SKM-1 treated with dmso at 0.1 percent for 144 hours (cell line): ENCODE results near the gene NOP16.
A peak's percentile ranks its signal among the peaks of the same experiment; 100 is the strongest.
"Not testable (repeated sequence)": the region's sequence is repeated elsewhere in the genome, so short reads cannot be mapped to it uniquely, and the experiment has no call there.

Source experiments
- DNase-seq: peaks from one replicate; lab custom pipeline; 2025; ENCODE audit not compliant: unreplicated experiment; lab: John Stamatoyannopoulos, UW

The NOP16 gene

DNA sequence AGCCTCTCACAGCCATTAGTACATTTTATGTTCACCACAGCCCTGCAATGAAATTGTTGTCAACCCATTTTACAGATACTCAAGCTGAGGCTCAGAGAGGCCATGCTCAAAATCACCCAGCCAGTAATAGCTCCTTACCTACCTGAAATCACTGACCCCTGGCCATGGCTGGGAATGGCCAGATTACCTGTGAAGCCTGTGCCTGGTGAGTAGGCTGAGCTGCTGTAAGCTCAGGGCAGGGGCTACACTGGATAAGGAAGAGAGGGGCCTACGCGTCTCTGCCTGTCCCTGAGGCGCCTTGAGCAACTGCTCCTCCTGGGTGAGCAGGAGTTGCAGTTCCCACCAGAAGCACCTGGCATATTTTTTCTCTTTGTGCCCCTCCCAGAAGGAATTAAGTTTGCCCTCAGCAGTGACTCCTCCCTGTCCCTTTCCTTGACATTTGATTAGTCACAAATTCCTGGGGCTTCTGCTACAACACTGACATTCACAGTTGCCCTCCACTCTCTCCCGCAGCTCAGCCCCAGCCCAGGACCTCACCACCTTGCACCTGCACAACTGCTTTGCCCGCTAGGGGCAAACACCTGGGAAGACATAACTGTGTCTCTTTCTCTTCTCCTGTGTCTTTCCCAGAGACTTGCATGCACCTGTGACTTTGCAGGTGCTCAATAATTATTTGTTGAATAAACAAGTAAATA, 22.2 kb upstream of the NOP16 start:
- no peak for DNase-seq

DNA sequence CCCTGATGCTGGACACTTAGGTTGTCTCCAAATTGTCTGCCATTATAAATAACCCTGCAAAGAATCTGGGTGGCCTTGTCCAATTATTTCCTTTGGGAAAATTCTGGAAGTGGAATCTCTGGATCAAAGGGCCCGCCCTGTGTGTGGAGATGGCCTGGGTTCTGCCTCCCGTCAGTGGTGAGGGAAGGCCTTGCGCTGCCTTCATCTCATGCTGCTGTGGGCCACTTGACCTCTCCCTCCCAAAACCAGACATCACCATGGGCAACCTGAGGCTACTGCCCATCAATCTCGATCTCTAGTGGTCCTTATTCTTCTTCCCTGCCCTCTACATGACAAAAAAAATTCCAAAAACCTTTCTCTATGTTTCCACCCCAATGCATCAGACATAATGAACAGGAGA, 21.4 kb upstream of the NOP16 start:
- no peak for DNase-seq

DNA sequence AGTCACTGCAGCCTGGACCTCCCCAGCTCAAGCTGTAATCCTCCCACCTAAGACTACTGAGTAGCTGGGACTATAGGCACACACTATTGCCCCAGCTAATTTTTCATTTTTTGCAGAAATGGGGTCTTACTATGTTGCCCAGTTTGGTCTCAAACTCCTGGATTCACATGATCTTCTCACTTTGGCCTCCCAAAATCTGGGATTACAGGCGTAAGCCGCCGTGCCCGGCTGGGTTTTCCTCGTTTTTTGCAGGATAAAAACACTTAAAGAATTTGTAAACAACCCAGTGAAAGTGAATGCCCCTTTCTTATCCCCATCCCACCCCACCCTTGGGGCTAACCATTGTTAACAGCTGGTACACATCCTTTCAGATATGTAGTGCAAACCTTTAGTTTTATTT, 20.2 kb upstream of the NOP16 start:
- DNase-seq: no peak

DNA sequence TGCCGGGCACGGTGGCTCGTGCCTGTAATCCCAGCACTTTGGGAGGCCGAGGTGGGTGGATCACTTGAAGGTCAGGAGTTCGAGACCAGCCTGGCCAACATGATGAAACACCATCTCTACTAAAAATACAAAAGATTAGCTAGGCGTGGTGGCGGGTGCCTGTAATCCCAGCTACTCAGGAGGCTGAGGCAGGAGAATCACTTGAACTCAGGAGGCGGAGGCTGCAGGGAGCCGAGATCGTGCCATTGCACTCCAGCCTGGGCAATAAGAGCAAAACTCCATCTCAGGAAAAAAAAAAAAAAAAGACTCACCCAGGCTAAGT, 19.8 kb upstream of the NOP16 start:
- DNase-seq: not testable (repeated sequence)

DNA sequence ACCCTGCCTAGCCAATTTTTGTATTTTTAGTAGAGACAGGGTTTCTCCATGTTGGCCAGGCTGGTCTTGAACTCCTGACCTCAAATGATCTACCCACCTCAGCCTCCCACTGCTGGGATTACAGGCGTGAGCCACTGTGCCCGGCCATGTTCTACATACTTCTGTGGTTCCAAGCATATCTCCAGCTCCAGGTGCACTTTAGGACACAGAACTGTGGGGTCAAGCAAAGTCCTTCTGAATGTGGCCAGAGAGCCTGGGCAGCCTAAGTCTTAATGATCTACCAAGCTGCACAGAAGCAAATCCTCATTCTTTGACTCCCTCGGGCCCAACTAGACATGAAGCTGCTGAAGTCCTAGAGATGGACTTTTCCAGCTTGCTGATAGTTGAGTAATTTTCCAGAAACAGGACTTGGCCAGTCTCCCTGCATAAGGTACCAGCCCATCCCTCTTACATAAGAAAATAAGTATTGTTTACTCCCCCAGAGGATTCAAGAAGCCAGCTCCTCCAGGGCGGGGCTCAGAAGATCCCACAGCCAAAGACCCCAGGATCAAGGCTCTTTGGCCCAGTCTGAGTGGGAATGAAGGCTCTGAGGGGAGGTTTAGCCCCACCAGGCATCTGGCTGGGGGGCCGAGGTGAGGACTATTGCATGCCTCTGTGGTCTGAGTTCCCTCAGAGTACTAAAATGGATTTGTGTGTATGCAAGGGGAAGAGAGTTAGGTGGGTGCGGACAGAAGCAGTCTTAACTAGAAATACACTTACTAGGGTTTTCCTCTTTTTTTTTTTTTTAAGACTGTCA, 19.3 kb upstream of the NOP16 start:
- DNase-seq: no peak

DNA sequence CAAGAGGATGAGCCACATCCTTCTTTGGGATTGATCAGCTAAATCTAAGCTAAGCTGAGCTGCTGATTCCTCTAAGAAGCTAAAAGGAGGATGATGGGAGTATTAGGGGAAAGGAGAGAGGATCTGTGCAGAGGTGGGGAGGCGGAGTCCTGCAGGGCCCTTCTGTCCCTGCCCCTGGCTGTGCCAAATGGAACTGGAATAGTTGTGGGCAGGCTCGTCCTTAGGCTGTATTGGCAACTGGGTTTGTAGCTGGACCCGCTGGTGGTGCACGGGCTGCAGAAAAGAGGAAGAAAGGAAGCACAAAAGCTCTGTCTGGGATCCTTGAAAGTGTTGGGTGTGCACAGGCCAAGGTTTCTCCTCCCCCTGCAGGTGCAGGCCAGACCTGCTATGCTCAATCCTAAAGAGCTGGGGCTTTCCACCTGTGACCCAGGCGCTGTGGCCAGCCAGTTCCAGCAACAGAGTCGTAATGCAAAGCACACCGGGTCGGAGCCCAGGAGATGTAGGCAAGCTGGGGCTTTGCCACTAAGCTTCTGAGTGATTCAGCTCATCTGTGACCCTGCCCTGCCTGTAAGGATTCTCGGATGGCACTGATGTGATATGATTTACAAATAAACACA, 18.1 kb upstream of the NOP16 start:
- no peak for DNase-seq

DNA sequence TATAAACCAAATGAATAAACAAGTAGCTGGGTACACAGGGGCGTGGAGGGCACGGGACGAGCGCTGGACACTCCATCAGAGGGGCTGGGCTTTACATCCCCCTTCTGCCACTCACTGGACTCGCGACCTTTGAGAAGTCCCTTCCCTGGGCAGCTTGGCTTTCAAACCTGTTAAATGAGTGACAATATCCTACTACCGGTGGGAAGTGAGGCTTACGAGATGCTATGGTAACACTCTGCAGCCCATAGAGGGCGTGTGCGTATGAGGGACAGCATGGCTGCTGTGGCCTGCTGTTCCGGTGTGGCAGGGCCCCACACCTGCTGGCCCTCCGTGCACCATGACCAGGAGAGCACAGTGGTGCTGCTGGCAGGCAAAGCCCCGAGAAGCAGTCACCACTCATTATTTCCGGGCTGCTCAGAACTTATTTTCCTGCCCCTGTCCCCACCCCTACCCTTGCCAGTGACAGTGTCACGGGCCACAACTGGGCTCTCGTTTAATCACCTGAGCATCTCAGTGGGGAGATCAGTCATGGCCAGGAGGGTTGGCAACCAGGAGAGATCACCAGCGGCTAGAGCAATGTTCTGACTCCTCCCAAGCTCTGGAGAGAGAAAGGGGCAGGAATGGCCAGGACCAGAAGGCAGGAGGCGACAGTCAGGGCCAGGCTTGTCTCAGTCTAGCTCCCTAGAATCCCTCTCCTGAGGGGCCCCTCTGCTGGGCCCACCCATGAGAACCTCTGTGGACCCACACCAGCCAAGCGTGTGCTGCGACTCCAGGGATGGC, 17.4 kb upstream of the NOP16 start:
- no peak for DNase-seq

DNA sequence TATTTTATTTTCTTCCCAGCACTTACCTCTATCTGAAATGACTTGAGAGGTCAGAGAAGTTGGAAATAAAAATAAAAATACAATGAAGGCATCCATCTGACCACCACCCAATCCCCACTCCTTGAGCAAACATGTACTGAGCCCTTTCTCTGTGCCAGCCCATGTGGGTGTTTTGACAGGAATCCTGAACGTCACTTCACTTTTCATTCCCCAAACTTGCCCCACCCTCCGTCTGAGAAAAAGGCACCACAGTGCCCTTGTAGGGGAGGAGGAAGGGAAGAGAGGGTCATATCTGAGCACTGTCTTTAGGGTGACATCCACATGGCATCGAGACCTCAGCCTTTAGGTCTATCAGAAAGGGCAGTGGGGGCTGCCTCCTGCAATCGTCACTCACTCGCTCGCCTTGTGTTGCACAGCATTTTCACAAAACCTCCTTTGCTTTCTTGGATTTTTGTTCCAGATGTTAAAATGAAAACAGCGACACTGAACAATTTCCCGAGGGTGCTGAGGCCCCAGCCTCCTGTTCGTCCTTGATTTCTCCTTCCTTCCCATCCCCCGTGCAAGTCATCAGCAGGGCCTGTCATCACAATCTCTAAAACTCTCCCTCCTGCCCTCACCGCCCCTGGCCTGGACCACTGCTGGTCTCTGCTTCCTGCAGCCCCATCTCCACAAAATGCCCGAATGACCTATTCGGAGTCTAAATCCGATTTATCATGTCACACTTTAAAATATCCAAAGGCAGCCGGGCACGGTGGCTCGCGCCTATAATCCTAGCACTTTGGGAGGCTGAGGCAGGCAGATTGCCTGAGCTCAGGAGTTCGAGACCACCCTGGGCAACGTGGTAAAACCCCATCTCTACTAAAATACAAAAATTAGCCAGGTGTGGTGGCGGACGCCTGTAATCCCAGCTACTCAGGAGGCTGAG, 13.1 kb upstream of the NOP16 start:
- DNase-seq: no peak

DNA sequence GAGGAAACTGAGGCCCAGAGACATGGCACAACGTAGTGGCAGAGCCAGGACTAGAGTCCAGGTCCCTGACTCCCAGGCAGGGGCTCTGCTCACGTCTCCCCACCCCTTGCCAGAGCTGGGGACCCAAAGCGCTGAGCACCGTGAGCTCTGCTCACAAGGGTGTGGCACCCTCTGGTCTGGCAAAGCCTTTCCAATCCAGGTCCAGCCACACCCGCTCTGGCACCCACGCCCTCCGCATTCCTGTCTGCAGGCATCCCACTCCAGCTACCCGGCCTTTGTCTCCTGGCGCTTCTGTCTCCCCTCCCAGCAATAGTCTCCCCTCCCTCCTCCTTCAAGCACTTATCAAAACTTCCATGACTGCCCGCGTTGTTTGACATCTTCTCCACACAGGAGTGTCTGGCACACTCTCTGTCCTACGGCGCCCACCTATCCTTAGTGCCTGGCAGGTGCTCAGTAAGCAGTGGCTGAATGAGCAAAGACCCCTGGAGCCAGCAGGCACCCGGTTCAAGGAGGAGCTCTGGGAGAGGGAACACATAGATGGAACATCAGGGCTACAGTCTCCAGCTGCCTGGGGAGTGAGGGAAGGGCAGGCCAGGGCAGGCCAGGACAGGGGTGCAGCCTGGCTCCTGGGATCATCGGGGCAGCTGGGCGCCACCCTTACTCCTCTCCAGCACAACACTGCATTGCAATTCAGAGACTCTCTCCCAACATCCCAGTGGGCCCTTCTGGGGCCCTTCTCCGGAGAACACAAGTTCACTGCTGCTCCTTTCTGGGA, 12.2 kb upstream of the NOP16 start:
- DNase-seq: no peak

DNA sequence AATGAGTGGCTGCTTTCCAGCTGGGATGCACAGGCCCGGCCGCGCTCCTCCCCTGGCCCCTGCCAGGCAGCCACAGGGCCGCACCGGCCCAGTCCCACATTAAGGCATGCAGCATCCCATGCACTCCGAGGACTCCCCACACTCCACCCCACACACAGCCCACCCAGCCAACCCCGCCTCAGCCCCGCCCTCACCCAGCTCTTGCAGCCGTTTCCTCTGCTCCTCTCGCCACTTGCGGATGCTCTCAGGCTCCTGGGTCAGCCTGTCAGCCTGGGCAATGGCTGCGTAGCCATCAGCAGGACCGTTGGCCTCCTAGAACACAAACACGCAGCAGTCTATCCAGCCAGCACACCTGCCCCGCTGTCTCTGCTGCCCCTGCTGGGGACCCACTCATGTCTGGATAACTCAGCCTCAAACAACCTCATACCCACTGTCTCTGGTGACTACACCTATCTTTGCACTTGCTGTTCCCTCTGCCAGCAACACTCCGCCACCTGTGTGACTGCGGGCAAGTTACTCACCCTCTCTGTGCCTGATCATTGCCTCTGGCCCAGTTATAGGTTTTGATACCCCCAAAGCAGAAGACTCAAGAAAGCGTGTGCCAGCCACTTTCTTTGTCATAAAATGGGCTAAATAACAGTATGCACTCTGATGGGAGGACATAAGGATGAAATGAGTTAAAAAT, 9.5 kb upstream of the NOP16 start:
- DNase-seq: no peak

DNA sequence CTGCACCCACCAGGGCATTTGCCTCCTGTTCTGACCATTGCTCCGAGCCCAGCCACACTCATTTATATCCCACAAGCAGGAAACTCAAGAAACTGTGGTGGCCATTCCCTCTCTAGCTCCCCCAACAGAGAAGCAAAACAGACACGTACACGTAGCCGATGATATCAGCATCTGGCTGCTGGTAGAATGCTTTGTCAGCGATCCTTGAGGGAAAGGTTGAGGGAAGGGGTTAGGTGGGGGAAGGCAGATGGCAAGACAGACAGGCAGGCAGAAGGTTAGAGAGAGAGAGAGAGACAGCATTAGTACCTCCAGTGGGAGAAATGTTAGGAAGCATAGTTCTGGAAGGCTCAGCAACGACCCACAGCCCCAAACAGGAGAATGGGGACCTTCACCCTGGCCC, 7.9 kb upstream of the NOP16 start:
- DNase-seq: no peak

DNA sequence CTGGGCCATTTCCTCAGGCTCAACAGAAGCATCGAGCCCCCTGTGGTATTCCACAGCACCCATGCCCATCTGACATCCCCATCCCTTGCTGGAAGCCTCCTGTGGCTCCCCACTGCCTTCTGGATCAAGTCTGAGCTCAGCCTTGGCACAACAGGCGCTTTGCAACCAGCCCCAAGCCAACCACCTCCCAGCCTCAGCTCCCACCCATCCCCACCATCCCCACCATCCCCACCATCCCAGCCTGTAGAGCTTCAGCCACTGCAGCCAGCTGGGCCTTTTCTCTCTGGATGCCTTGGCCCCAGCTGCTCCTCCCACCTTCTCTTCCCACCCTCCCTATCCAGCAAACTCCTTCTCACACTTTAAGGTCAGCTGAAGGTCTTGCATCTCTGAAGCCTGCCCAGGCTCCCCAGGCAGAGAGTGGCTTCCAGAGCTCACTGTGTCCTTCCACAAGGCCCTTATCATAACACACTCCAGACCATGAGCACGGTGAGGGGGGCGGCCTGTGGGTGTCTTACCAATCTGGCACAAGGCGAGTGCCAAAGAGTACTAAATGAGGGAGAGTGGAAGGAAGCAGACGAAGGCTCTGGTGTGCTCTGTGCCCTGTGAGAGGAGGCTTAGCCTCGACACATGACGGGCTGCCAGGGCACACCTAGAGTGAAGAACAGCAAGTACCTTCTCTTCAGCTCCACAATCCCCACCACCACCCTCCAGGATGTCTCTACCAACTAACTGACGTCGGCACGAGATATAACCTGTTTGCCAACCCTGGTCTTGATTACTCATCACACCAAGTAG, 6.7 kb upstream of the NOP16 start:
- no peak for DNase-seq

DNA sequence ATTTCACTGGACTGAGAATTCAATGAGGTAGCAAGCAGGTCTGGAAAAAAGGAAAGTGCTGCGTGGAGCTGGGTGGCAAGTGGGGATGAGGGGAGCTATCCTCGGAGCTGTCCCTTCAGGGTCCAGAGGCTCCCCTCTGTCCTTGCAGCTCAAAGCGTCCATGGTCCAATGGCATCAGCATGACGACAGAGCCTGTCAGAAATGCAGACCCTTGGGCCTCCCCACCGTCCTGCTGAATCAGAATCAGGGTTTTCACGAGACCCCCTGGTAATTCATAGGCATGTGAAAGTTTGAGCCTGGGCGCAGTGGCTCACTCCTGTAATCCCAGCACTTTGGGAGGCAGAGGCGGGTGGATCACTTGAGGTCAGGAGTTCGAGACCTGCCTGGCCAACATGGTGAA, 5.7 kb upstream of the NOP16 start:
- DNase-seq: no peak

DNA sequence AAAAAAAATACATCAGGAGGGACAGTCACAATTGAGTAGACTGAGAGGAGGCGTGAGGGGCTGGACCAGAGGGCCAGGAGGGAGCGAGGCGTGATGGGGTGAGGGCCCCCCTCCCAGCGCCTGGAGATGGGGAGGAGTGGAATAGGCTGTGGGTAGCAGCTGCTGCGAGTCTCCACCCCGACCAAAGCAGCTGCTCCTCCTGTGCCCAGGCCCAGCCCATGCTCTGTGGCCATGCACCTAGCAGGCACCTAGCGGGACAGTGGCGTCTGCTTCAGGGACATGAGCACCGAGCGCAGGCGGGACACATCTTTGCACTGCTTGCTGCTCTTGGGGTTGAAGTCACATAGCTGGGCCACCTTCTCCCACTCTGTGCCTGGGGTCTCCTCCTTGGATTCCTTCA, 4.1 kb upstream of the NOP16 start:
- DNase-seq: no peak

DNA sequence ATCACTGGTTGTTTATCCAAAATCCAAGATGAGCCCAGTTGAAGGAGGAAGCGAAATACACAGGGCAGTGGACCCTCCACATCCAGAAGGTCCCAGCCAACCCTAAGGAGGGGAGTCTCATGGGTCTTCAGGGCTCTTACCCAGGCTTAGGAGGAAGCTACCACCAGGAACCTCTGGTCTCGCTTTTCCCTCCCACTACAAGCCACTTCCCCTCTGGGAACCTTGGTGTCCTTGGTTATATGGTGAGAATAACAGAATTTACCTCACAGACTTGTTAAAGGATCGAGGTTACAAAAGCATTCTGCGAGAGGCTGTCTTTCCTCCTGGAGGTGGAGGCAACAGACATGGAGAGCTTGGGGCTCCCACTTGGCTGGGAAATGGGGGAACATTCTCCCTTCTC, 3.6 kb upstream of the NOP16 start:
- peak; percentile 64 for DNase-seq

DNA sequence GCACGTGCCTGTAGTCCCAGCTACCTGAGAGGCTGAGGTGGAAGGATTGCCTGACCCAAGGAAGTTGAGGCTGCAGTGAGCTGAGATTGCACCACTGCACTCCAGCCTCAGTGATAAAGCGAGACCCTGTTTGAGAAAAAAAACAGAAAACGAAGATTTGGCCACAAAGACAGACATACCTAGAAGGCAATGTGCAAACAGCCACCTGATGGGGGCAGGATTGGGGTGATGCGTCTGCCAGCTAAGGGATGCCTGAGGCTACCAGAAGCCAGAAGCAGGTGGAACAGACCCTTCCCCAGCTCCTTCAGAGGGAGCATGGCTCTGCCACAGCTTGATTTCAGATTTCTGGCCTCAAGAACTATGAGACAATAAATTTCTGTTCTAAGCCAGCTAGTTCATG, 3.1 kb upstream of the NOP16 start:
- no peak for DNase-seq

DNA sequence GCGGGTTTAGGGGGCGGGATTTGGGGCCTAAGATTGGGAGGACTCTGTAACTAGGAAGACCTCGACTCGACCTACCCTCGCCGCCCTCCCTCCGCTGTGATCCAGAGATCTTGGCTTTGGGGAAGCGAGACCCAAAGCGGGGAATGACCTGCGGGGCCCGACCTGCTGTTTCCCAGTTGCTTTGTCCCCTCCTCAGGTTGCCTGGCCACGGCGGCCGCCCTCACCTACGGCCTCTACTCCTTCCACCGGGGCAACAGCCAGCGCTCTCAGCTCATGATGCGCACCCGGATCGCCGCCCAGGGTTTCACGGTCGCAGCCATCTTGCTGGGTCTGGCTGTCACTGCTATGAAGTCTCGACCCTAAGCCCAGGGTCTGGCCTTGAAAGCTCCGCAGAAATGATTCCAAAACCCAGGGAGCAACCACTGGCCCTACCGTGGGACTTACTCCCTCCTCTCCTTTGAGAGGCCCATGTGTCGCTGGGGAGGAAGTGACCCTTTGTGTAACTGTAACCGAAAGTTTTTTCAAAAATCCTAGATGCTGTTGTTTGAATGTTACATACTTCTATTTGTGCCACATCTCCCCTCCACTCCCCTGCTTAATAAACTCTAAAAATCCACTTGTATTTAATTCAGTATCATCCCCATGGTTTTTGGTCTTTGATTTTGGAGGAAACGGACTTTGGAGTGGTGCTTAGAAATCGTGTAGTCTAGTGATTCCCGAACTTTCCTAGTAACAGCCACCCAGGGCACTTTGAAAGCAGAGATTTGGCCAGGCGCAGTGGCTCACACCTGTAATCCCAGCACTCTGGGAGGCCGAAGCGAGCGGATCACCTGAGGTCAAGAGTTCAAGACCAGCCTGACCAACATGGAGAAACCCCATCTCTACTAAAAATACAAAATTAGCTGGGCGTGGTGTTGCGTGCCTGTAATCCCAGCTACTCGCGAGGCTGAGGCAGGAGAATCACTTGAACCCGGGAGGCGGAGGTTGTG, 1.0 kb upstream of the NOP16 start:
- DNase-seq: no peak
